ENCODE data around the gene DNAJB8.

DNA sequence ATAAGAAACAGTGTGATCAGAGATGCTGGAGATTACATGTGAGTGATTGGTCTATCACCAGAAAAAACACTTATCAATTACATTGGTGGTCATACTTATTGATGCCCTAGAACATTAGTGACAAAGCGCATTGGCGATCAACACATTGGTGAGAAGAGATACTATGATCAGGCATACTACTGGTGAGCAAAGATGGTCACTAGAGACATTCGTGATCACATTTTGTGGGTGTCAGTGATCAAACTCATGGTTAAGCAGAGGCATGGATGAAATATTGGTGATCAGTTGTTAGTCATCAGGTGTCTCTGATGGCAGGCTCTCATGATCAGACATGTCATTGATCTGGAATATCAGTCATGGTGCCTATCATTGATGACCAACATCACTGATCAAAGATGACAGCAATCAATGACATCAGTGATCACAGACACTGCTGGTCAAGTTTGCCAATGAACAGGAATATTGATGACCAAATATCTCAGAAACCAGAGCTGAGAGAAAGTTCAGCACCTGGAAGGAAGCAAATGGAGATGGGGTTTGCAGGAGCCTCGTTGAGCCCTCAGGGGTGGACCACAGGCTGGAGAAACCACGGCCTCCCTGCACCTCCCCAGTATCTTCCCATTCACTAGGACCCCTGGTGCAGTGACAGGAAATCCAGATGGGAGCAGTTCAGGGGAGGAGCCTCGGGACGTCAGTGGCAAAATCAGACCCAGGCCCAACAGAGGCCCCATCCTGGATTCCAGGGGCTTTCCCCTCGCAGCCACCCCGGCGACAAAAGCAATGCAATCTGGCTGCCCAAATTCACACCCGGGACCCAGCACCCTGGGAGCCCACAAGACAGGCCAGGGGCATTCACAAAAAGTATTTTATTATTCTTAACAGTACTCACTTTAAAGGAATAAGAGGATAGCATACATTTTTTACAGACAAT lies 12.2 kb upstream of the DNAJB8 start:
- TF ChIP-seq, protein P1, sequence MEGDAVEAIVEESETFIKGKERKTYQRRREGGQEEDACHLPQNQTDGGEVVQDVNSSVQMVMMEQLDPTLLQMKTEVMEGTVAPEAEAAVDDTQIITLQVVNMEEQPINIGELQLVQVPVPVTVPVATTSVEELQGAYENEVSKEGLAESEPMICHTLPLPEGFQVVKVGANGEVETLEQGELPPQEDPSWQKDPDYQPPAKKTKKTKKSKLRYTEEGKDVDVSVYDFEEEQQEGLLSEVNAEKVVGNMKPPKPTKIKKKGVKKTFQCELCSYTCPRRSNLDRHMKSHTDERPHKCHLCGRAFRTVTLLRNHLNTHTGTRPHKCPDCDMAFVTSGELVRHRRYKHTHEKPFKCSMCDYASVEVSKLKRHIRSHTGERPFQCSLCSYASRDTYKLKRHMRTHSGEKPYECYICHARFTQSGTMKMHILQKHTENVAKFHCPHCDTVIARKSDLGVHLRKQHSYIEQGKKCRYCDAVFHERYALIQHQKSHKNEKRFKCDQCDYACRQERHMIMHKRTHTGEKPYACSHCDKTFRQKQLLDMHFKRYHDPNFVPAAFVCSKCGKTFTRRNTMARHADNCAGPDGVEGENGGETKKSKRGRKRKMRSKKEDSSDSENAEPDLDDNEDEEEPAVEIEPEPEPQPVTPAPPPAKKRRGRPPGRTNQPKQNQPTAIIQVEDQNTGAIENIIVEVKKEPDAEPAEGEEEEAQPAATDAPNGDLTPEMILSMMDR (conservative IDR thresholded peaks at IDR 0.05; ENCODE audit: low read depth, low read length), result no peak
- no peak for TF ChIP-seq EZH2 (IDR thresholded peaks at IDR 0.05; ENCODE audit: borderline replicate concordance, low read depth, low read length, poor library complexity, severe bottlenecking)

All from A673 (cell line).